WTC11 (cell line): ENCODE data around the gene RANBP9. TPM values are rescaled to one million over a fixed set of nuclear protein-coding genes. Genes with fewer than 3 reads are reported as not detected.

ENCODE experiments used
- ATAC-seq: fragments of 200-7000 bp; cut with Tn5 transposase; 2 replicates; pipeline ENCODE4 v1.10.0; 2021; ENCODE audit warnings: mild to moderate bottlenecking, moderate library complexity
- CTCF ChIA-PET: fragments of 300-600 bp; sonication (Branson Sonifier 250); formaldehyde crosslinking; loops from one replicate; lab custom pipeline; 2021; ENCODE audit warnings: antibody characterized with exemption; lab: Charles Lee
- POLR2A ChIA-PET: fragments of 350-600 bp; sonication (Branson Sonifier 250); formaldehyde crosslinking; loops from one replicate; lab custom pipeline; 2021; ENCODE audit warnings: antibody characterized with exemption; lab: Charles Lee
- DNase-seq: peaks from one replicate; pipeline ENCODE4 v3.0.0; 2021; ENCODE audit warnings: low spot score
- H3K27ac Mint-ChIP-seq: 2 replicates; pipeline ENCODE4 v1.8.0; 2021; ENCODE audit warnings: mixed read lengths
- H3K27me3 Mint-ChIP-seq: 2 replicates; pipeline ENCODE4 v1.8.0; 2021; ENCODE audit warnings: low read depth, mild to moderate bottlenecking, moderate library complexity, mixed read lengths
- H3K36me3 Mint-ChIP-seq: 2 replicates; pipeline ENCODE4 v1.8.0; 2021; ENCODE audit warnings: mixed read lengths
- H3K4me1 Mint-ChIP-seq: 2 replicates; pipeline ENCODE4 v1.8.0; 2022; ENCODE audit warnings: mixed read lengths
- H3K4me3 Mint-ChIP-seq: 2 replicates; pipeline ENCODE4 v1.8.0; 2021; ENCODE audit warnings: mild to moderate bottlenecking, moderate library complexity, mixed read lengths
- H3K9me3 Mint-ChIP-seq: 2 replicates; pipeline ENCODE4 v1.8.0; 2021; ENCODE audit warnings: mixed read lengths
- CREB1 ChIP-seq: sonication (generic); formaldehyde crosslinking; IDR thresholded peaks from 2 replicates; pipeline ENCODE4 v1.8.0; 2023; ENCODE audit warnings: mild to moderate bottlenecking, missing genetic modification reagents
- ELF4 ChIP-seq: sonication (generic); formaldehyde crosslinking; IDR thresholded peaks from 2 replicates; pipeline ENCODE4 v1.8.1; 2022; ENCODE audit warnings: low read depth, mild to moderate bottlenecking, moderate library complexity, missing genetic modification reagents
- FOXJ3 ChIP-seq: sonication (generic); formaldehyde crosslinking; IDR thresholded peaks from 2 replicates; pipeline ENCODE4 v1.9.0; 2021; ENCODE audit warnings: missing genetic modification reagents, mild to moderate bottlenecking, borderline replicate concordance
- GABPB1 ChIP-seq: sonication (generic); formaldehyde crosslinking; IDR thresholded peaks from 2 replicates; pipeline ENCODE4 v1.8.1; 2023; ENCODE audit warnings: mild to moderate bottlenecking, missing genetic modification reagents
- GTF2I ChIP-seq: fragments of 250-450 bp; sonication (Bioruptor Pico); conservative IDR thresholded peaks from 2 replicates; pipeline ENCODE4 v1.4.0; 2021; ENCODE audit warnings: mild to moderate bottlenecking
- NFE2L1 ChIP-seq: sonication (generic); formaldehyde crosslinking; IDR thresholded peaks from 2 replicates; pipeline ENCODE4 v1.8.1; 2023; ENCODE audit warnings: missing genetic modification reagents
- NR3C1 ChIP-seq: sonication (generic); formaldehyde crosslinking; conservative IDR thresholded peaks from 2 replicates; pipeline ENCODE4 v1.8.1; 2023; ENCODE audit warnings: low read depth, mild to moderate bottlenecking, missing genetic modification reagents
- TCF7 ChIP-seq: sonication (generic); formaldehyde crosslinking; IDR thresholded peaks from 2 replicates; pipeline ENCODE4 v1.8.0; 2022; ENCODE audit warnings: mild to moderate bottlenecking, low read depth, missing genetic modification reagents, moderate library complexity
- TEAD1 ChIP-seq: sonication (generic); formaldehyde crosslinking; IDR thresholded peaks from 2 replicates; pipeline ENCODE4 v1.8.0; 2022; ENCODE audit warnings: mild to moderate bottlenecking, missing genetic modification reagents
- TEAD4 ChIP-seq: sonication (generic); formaldehyde crosslinking; IDR thresholded peaks from 2 replicates; pipeline ENCODE4 v1.8.0; 2022; ENCODE audit warnings: mild to moderate bottlenecking, missing genetic modification reagents
- TP53 ChIP-seq: sonication (generic); formaldehyde crosslinking; IDR thresholded peaks from 2 replicates; pipeline ENCODE4 v1.8.1; 2023; ENCODE audit warnings: mild to moderate bottlenecking, missing genetic modification reagents
- ZBTB21 ChIP-seq: sonication (generic); formaldehyde crosslinking; IDR thresholded peaks from 2 replicates; pipeline ENCODE4 v1.8.1; 2023; ENCODE audit warnings: mild to moderate bottlenecking, missing genetic modification reagents, borderline replicate concordance
- ZNF219 ChIP-seq: sonication (generic); formaldehyde crosslinking; IDR thresholded peaks from 2 replicates; pipeline ENCODE4 v1.8.0; 2023; ENCODE audit warnings: missing genetic modification reagents, mild to moderate bottlenecking, borderline replicate concordance
- ZNF317 ChIP-seq: sonication (generic); formaldehyde crosslinking; IDR thresholded peaks from 2 replicates; pipeline ENCODE4 v1.8.1; 2023; ENCODE audit warnings: low read depth, mild to moderate bottlenecking, moderate library complexity, missing genetic modification reagents, borderline replicate concordance
- total RNA-seq: library from RNA; stranded (reverse); gene quantifications from 3 replicates; pipeline ENCODE4 v1.2.3, GENCODE V29; 2021
- TF ChIP-seq, protein P1 (sequence below): sonication (generic); formaldehyde crosslinking; IDR thresholded peaks from 2 replicates; pipeline ENCODE4 v1.8.1; 2022; ENCODE audit warnings: mild to moderate bottlenecking, missing genetic modification reagents, moderate library complexity, borderline replicate concordance
- TF ChIP-seq, protein P2 (sequence below): sonication (generic); formaldehyde crosslinking; IDR thresholded peaks from 2 replicates; pipeline ENCODE4 v1.8.1; 2022; ENCODE audit warnings: low read depth, mild to moderate bottlenecking, moderate library complexity, missing genetic modification reagents, borderline replicate concordance
- TF ChIP-seq, protein P3 (sequence below): sonication (generic); formaldehyde crosslinking; IDR thresholded peaks from 2 replicates; pipeline ENCODE4 v1.8.0; 2022; ENCODE audit warnings: missing genetic modification reagents
- TF ChIP-seq, protein P4 (sequence below): sonication (generic); formaldehyde crosslinking; IDR thresholded peaks from 2 replicates; pipeline ENCODE4 v1.8.1; 2022; ENCODE audit warnings: missing genetic modification reagents, borderline replicate concordance
- TF ChIP-seq, protein P5 (sequence below): fragments of 250-450 bp; sonication (Bioruptor Pico); IDR thresholded peaks from 2 replicates; pipeline ENCODE4 v1.9.0; 2021; ENCODE audit warnings: moderate library complexity, mild to moderate bottlenecking, inconsistent platforms, borderline replicate concordance
- TF ChIP-seq, protein P6 (sequence below): sonication (generic); formaldehyde crosslinking; IDR thresholded peaks from 2 replicates; pipeline ENCODE4 v1.8.1; 2023; ENCODE audit warnings: mild to moderate bottlenecking, missing genetic modification reagents, borderline replicate concordance

Gene RANBP9
- total RNA-seq, 1 experiment from 2014 or later = 33.4 TPM

DNA sequence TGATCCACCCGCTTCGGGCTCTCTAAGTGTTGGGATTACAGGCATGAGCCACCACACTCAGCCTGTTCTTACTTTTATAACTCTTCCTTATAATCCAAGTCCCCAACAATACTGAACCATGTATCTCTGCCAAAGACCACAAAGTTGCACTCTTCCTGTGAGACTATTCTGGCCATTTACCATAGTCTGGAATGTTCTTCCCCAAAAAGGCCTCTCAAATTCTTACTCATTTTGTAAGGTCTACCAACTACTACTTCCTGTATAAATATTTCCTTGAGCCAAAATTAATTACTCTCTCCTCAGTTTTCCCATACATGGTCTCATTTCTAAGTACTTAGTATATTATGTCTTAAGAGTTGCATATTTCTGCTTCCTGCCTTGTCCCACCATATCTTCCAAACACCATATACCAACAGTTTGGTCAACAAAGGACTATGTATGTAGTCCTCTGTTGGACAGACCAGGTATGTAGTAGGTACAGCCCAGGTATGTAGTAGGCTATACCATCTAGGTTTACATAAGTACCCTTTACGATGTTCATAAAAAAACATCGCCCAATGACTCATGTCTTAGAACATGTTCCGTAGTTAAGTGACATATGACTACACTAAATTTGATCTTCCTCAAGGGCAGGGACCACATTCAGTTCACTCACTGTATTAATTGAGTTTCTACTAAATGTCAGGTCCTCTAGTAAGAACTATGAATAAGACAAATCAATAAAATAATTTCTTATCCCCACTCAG lies 22.0 kb downstream of the RANBP9 start:
- H3K9me3 Mint-ChIP-seq = no peaks in the 10 kb centered on the region
- TF ChIP-seq, protein P1, sequence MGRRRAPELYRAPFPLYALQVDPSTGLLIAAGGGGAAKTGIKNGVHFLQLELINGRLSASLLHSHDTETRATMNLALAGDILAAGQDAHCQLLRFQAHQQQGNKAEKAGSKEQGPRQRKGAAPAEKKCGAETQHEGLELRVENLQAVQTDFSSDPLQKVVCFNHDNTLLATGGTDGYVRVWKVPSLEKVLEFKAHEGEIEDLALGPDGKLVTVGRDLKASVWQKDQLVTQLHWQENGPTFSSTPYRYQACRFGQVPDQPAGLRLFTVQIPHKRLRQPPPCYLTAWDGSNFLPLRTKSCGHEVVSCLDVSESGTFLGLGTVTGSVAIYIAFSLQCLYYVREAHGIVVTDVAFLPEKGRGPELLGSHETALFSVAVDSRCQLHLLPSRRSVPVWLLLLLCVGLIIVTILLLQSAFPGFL (CRISPR knock-in tag) = no peak
- TF ChIP-seq GTF2I (CRISPR knock-in tag) (no peak), ZNF317 (CRISPR knock-in tag) (no peak), ELF4 (CRISPR knock-in tag) (no peak), TEAD1 (CRISPR knock-in tag) (no peak), NR3C1 (CRISPR knock-in tag) (no peak), ZNF219 (CRISPR knock-in tag) (no peak), GABPB1 (CRISPR knock-in tag) (no peak), NFE2L1 (CRISPR knock-in tag) (no peak), CREB1 (CRISPR knock-in tag) (no peak), TCF7 (CRISPR knock-in tag) (no peak)
- TF ChIP-seq, protein P2, sequence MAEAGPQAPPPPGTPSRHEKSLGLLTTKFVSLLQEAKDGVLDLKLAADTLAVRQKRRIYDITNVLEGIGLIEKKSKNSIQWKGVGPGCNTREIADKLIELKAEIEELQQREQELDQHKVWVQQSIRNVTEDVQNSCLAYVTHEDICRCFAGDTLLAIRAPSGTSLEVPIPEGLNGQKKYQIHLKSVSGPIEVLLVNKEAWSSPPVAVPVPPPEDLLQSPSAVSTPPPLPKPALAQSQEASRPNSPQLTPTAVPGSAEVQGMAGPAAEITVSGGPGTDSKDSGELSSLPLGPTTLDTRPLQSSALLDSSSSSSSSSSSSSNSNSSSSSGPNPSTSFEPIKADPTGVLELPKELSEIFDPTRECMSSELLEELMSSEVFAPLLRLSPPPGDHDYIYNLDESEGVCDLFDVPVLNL (CRISPR knock-in tag) = no peak
- H3K4me1 Mint-ChIP-seq = peaks cover 4% of the 10 kb centered on the region
- no peak overlapping the region for H3K27ac Mint-ChIP-seq
- DNase-seq (no peak), ATAC-seq (no peak)
- 0 out of 2 replicates have a peak, but pooled peaks cover 5% of the 10 kb centered on the region for H3K36me3 Mint-ChIP-seq
- POLR2A ChIA-PET = no interaction called here
- H3K27me3 Mint-ChIP-seq = no peaks in the 10 kb centered on the region
- no peak overlapping the region for H3K4me3 Mint-ChIP-seq
- CTCF ChIA-PET = interaction anchor here (0.7 kb wide), 1 partner anchor 1882 kb away, joined by 4 read pairs; no protein-coding TSS in a partner anchor

DNA sequence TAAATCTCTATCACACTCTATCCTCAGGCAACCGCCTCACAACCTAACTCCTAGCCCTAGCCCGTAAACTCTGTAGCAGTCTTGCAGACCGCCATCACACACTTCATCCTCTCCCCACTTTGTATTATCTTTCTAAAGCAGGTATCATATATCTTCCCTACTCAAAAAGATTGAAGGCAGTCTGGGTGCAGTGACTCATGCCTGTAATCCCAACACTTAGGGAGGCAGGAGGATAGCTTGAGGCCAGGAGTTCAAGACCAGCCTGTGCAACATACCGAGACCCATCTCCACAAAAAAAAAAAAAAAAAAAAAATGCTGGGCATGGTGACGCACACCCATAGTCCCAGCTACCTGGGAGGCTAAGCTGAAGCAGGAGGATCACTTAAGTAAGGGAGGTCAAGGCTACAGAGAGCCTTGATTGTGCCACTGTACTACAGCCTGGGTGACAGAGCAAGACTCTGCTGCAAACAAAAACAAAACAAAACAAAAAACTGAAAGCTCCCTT lies 22.9 kb downstream of the RANBP9 start:
- no peak overlapping the region for H3K4me3 Mint-ChIP-seq
- no peaks in the 10 kb centered on the region for H3K9me3 Mint-ChIP-seq
- no peak for ATAC-seq
- TF ChIP-seq, protein P3, sequence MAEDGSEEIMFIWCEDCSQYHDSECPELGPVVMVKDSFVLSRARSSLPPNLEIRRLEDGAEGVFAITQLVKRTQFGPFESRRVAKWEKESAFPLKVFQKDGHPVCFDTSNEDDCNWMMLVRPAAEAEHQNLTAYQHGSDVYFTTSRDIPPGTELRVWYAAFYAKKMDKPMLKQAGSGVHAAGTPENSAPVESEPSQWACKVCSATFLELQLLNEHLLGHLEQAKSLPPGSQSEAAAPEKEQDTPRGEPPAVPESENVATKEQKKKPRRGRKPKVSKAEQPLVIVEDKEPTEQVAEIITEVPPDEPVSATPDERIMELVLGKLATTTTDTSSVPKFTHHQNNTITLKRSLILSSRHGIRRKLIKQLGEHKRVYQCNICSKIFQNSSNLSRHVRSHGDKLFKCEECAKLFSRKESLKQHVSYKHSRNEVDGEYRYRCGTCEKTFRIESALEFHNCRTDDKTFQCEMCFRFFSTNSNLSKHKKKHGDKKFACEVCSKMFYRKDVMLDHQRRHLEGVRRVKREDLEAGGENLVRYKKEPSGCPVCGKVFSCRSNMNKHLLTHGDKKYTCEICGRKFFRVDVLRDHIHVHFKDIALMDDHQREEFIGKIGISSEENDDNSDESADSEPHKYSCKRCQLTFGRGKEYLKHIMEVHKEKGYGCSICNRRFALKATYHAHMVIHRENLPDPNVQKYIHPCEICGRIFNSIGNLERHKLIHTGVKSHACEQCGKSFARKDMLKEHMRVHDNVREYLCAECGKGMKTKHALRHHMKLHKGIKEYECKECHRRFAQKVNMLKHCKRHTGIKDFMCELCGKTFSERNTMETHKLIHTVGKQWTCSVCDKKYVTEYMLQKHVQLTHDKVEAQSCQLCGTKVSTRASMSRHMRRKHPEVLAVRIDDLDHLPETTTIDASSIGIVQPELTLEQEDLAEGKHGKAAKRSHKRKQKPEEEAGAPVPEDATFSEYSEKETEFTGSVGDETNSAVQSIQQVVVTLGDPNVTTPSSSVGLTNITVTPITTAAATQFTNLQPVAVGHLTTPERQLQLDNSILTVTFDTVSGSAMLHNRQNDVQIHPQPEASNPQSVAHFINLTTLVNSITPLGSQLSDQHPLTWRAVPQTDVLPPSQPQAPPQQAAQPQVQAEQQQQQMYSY (CRISPR knock-in tag) = no peak
- TF ChIP-seq ZBTB21 (CRISPR knock-in tag) (no peak), TEAD4 (CRISPR knock-in tag) (no peak), TP53 (CRISPR knock-in tag) (no peak), FOXJ3 (CRISPR knock-in tag) (no peak)
- TF ChIP-seq, protein P4, sequence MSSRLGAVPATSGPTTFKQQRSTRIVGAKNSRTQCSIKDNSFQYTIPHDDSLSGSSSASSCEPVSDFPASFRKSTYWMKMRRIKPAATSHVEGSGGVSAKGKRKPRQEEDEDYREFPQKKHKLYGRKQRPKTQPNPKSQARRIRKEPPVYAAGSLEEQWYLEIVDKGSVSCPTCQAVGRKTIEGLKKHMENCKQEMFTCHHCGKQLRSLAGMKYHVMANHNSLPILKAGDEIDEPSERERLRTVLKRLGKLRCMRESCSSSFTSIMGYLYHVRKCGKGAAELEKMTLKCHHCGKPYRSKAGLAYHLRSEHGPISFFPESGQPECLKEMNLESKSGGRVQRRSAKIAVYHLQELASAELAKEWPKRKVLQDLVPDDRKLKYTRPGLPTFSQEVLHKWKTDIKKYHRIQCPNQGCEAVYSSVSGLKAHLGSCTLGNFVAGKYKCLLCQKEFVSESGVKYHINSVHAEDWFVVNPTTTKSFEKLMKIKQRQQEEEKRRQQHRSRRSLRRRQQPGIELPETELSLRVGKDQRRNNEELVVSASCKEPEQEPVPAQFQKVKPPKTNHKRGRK = no peak
- TF ChIP-seq, protein P5, sequence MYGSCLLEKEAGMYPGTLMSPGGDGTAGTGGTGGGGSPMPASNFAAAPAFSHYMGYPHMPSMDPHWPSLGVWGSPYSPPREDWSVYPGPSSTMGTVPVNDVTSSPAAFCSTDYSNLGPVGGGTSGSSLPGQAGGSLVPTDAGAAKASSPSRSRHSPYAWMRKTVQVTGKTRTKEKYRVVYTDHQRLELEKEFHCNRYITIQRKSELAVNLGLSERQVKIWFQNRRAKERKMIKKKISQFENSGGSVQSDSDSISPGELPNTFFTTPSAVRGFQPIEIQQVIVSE = no peak
- TF ChIP-seq, protein P6, sequence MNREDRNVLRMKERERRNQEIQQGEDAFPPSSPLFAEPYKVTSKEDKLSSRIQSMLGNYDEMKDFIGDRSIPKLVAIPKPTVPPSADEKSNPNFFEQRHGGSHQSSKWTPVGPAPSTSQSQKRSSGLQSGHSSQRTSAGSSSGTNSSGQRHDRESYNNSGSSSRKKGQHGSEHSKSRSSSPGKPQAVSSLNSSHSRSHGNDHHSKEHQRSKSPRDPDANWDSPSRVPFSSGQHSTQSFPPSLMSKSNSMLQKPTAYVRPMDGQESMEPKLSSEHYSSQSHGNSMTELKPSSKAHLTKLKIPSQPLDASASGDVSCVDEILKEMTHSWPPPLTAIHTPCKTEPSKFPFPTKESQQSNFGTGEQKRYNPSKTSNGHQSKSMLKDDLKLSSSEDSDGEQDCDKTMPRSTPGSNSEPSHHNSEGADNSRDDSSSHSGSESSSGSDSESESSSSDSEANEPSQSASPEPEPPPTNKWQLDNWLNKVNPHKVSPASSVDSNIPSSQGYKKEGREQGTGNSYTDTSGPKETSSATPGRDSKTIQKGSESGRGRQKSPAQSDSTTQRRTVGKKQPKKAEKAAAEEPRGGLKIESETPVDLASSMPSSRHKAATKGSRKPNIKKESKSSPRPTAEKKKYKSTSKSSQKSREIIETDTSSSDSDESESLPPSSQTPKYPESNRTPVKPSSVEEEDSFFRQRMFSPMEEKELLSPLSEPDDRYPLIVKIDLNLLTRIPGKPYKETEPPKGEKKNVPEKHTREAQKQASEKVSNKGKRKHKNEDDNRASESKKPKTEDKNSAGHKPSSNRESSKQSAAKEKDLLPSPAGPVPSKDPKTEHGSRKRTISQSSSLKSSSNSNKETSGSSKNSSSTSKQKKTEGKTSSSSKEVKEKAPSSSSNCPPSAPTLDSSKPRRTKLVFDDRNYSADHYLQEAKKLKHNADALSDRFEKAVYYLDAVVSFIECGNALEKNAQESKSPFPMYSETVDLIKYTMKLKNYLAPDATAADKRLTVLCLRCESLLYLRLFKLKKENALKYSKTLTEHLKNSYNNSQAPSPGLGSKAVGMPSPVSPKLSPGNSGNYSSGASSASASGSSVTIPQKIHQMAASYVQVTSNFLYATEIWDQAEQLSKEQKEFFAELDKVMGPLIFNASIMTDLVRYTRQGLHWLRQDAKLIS (CRISPR knock-in tag) = no peak

More for the DNA sequence above, 22.9 kb downstream of the RANBP9 start:
- ChIA-PET POLR2A (interaction anchor here (0.7 kb wide), 1 partner anchor 1302 kb away, joined by 3 read pairs; no protein-coding TSS in a partner anchor), CTCF (interaction anchor here (0.7 kb wide), 1 partner anchor 1883 kb away, joined by 4 read pairs; no protein-coding TSS in a partner anchor)
- Mint-ChIP-seq H3K27me3 (no peaks in the 10 kb centered on the region), H3K27ac (0 out of 2 replicates have a peak overlapping the region, but pooled peaks have one; percentile 3), H3K36me3 (no peaks in the 10 kb centered on the region), H3K4me1 (peaks cover 3% of the 10 kb centered on the region; the same call in 1 of the 2 replicates)
- DNase-seq = no peak
